Measurements from ENCODE around the gene KCNN2. TPM values are rescaled to one million over a fixed set of nuclear protein-coding genes. Genes with fewer than 3 reads are reported as not detected.

KCNN2 gene
- total and polyA plus RNA-seq, 2 of the 8 experiments (the other 6 are each of a cell fraction or from before 2014, with no cell fraction given): 13.1 to 18.6 TPM

GRCh38 chr5:114317751-114318150 lies 44.1 kb upstream of the KCNN2 start (continued):
- TF ChIP-seq BCL11A (IDR thresholded peaks at IDR 0.05; ENCODE audit: low read depth in 2 of 2, low read length in 2 of 2): no peak
